OCI-LY1 (cell line): ENCODE results near the gene KRT17.

ENCODE experiments used
- EZH2 ChIP-seq: fragments of 200-600 bp; sonication (generic), shearing (Covaris generic); IDR thresholded peaks from 2 replicates; pipeline ENCODE4 v1.8.0; 2017; ENCODE audit warnings: borderline replicate concordance, mixed run types, mild to moderate bottlenecking, antibody characterized with exemption, low read length, moderate library complexity, mixed read lengths
- TF ChIP-seq, protein P1 (sequence below): fragments of 200-600 bp; sonication (generic), shearing (Covaris generic); IDR thresholded peaks from 2 replicates; pipeline ENCODE4 v1.5.1; 2017; ENCODE audit warnings: mild to moderate bottlenecking, antibody characterized with exemption, low read length, moderate library complexity, mixed read lengths

- TF ChIP-seq, protein P1, sequence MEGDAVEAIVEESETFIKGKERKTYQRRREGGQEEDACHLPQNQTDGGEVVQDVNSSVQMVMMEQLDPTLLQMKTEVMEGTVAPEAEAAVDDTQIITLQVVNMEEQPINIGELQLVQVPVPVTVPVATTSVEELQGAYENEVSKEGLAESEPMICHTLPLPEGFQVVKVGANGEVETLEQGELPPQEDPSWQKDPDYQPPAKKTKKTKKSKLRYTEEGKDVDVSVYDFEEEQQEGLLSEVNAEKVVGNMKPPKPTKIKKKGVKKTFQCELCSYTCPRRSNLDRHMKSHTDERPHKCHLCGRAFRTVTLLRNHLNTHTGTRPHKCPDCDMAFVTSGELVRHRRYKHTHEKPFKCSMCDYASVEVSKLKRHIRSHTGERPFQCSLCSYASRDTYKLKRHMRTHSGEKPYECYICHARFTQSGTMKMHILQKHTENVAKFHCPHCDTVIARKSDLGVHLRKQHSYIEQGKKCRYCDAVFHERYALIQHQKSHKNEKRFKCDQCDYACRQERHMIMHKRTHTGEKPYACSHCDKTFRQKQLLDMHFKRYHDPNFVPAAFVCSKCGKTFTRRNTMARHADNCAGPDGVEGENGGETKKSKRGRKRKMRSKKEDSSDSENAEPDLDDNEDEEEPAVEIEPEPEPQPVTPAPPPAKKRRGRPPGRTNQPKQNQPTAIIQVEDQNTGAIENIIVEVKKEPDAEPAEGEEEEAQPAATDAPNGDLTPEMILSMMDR, result no peak
- no peak for TF ChIP-seq EZH2
Observed at GRCh38 chr17:41663451-41664171, 39.2 kb upstream of the KRT17 start.
